Aorta (tissue), 5 donors: ENCODE results near the gene POLN. TPM values are rescaled to one million over a fixed set of nuclear protein-coding genes. Genes with fewer than 3 reads are reported as not detected.

Experiments used
- ATAC-seq: fragments of 200-7000 bp; cut with Tn5 transposase; one replicate; pipeline ENCODE4 v1.9.1; 2022; ENCODE audit warnings: moderate library complexity; ENCODE audit not compliant: low FRiP score
- DNase-seq, 2 donors: peaks; one replicate each; pipeline ENCODE4 v3.0.0-alpha.2; 2020
- H3K27ac ChIP-seq, 2 donors: one replicate each; pipeline ENCODE4 v1.5.1; 2013; ENCODE audit warnings: low read length in 2 of 2, mild to moderate bottlenecking in 2 of 2, moderate library complexity in 2 of 2, control low read depth in 1 of 2, inconsistent platforms in 1 of 2, low read depth in 1 of 2
- H3K27me3 ChIP-seq, 2 donors: one replicate each; pipeline ENCODE4 v1.6.1; 2013; ENCODE audit warnings: control low read depth in 1 of 2, low read length in 1 of 2, mild to moderate bottlenecking in 1 of 2, moderate library complexity in 1 of 2; ENCODE audit not compliant: insufficient read depth in 2 of 2, control insufficient read depth in 1 of 2
- H3K36me3 ChIP-seq, 2 donors: one replicate each; pipeline ENCODE4 v1.6.1; 2013; ENCODE audit warnings: control low read depth in 1 of 2, low read length in 1 of 2, mild to moderate bottlenecking in 1 of 2; ENCODE audit not compliant: insufficient read depth in 2 of 2, control insufficient read depth in 1 of 2
- H3K4me1 ChIP-seq, 2 donors: one replicate each; pipeline ENCODE4 v1.6.1; 2013; ENCODE audit warnings: low read length in 2 of 2, control low read depth in 1 of 2, mild to moderate bottlenecking in 1 of 2, moderate library complexity in 1 of 2; ENCODE audit not compliant: insufficient read depth in 2 of 2, control insufficient read depth in 1 of 2
- H3K4me3 ChIP-seq, 2 donors: one replicate each; pipeline ENCODE4 v1.5.1; 2013; ENCODE audit warnings: low read length in 2 of 2, control low read depth in 1 of 2, mild to moderate bottlenecking in 1 of 2
- H3K9me3 ChIP-seq: one replicate; pipeline ENCODE4 v1.6.1; 2013; ENCODE audit warnings: mild to moderate bottlenecking, low read length; ENCODE audit not compliant: control insufficient read depth
- WGBS, 2 donors: extraction: QIAGEN DNeasy Blood & Tissue Kit; methylation state at CpG; one replicate each; pipeline ENCODE4 v1.1.7; 2013; 5-methylcytosine and 5-hydroxymethylcytosine counted together
- intact Hi-C, 2 donors: fragments of 100-400 bp; cut with DNase I; formaldehyde crosslinking; loops; one replicate each; pipeline versions ENCODE4 v1.14.2 to v1.15.0; 2022
- polyA plus RNA-seq, 2 donors: library from polyadenylated mRNA; stranded (reverse); fragments of 200-250 nt; gene quantifications; one replicate each; pipeline ENCODE4 v1.2.3, GENCODE V29; 2013
- total RNA-seq, 2 donors: library from RNA; stranded (reverse); fragmentation: NEBNext Ultra II Directional; extraction: Animal tissue kit (Norgen Biotek cat#: 25700); gene quantifications; one replicate each; pipeline ENCODE4 v1.2.1, GENCODE V29; 2021
- donor health status: healthy with polysubstance abuse.
- donor health status: Bipolar disorder and iron deficiency.
- donor health status: DM: no; HTN: no; CAD: no.
- donor health status: DM: no; HTN: no; CAD: no.
- donor health status: DM: yes; HTN: yes; CAD: no.

Gene POLN
- total and polyA plus RNA-seq, 4 donors: 3.2 to 7.0 (median 6.6) TPM; not detected in 1

GRCh38 chr4:2193326-2193725 lies 48.6 kb downstream of the POLN start:
- no peaks in the 10 kb centered on the region for H3K27me3 ChIP-seq
- 79 to 83% methylated on average over 7 of the region's 7 CpGs for WGBS, 2 donors
- intact Hi-C loops: no loop called here
- ATAC-seq (no peak), DNase-seq (no peak)
- no peaks in the 10 kb centered on the region for H3K36me3 ChIP-seq
- no peaks in the 10 kb centered on the region for H3K9me3 ChIP-seq
- H3K4me1 ChIP-seq: no peaks in the 10 kb centered on the region
- no peak overlapping the region for H3K4me3 ChIP-seq
- no peak overlapping the region for H3K27ac ChIP-seq

DNA sequence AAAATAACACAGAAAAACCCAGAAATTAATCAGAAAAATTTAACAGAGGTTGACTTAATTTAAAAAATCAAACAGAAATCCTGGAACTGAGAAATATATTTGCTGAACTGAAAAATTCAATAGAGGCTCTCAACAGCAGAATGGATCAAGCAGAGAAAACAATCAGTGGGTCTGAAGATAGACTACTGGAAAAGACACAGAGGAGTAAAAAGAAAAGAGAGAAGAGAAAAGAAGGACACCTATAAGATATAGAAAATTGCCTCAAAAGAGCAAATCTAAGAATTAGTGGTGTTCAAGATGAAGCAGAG lies 55.1 kb downstream of the POLN start:
- DNase-seq (no peak), ATAC-seq (no peak)
- Histone ChIP-seq H3K27me3 (no peaks in the 10 kb centered on the region), H3K4me1 (no peaks in the 10 kb centered on the region), H3K36me3 (no peaks in the 10 kb centered on the region), H3K27ac (no peak overlapping the region), H3K9me3 (peaks cover 2% of the 10 kb centered on the region), H3K4me3 (no peak overlapping the region)
- intact Hi-C loops: no loop called here

DNA sequence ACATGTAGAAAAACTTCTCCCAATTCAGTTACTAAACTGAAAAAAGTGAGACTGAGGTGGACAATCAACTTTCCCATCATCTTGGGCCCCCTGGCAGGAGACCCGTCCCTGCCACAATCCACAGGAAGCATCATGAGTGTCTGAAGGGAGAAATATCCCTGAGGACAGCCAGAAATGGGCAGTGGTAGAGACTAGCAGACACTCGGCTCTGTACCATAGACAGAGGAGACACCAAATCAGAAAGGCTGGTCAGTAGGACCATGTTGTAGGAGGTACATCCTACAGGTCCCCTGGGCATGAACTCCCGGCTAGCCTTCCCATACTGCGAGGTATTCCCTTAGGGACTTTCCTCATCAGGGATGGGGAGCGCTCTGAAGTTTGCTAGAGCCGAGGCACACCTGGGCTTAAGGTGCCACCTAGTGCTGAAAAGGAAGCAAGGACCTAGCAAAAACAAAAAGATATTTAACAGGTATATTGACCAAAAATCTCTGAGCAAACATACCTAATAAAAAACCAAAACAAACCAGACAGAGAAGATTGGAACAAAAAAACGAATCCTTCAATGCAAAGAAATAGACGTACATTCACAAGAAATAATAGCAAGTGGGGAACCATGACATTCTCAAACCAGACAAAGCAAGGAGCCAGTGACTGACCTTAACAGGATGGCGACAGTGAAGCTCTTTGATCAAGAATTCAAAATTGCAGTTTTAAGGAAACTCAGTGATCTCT lies 55.6 kb downstream of the POLN start:
- ATAC-seq (no peak), DNase-seq (no peak)
- Histone ChIP-seq H3K27me3 (no peaks in the 10 kb centered on the region), H3K27ac (no peak overlapping the region), H3K36me3 (no peaks in the 10 kb centered on the region), H3K4me1 (no peaks in the 10 kb centered on the region), H3K4me3 (no peak overlapping the region), H3K9me3 (peaks cover 2% of the 10 kb centered on the region)
- 44 to 46% methylated on average over 9 of the region's 9 CpGs for WGBS, 2 donors
- intact Hi-C loops: no loop called here

DNA sequence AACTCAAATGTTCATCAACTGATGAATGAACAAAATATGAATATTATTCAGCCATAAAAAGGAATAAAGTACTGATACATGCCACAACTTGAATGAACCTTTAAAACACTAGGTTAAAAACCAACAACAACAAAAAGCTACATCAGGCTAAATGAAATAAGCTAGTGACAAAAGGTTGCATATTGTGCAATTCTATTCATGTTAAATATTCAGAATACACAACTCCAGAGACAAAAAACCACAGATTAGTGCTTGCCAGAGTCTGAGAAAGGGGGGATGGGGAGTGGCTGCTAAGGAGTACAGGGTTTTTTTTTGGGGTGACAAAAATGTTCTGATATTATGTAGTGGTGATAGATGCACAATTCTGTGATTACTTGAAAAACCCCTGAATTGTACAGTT lies 58.5 kb downstream of the POLN start:
- Histone ChIP-seq H3K36me3 (no peaks in the 10 kb centered on the region), H3K27ac (no peak overlapping the region), H3K27me3 (no peaks in the 10 kb centered on the region), H3K4me1 (no peaks in the 10 kb centered on the region), H3K4me3 (no peak overlapping the region), H3K9me3 (peaks cover 2% of the 10 kb centered on the region)
- intact Hi-C loops: no loop called here
- no peak for DNase-seq
- ATAC-seq: no peak

- DNase-seq (no peak), ATAC-seq (no peak)
- H3K4me3 ChIP-seq: no peak overlapping the region
- H3K4me1 ChIP-seq: no peaks in the 10 kb centered on the region
- 89 to 93% methylated on average over 3 of the region's 3 CpGs for WGBS, 2 donors
- H3K27ac ChIP-seq: no peak overlapping the region
- peaks cover 2% of the 10 kb centered on the region for H3K9me3 ChIP-seq
- no peaks in the 10 kb centered on the region for H3K36me3 ChIP-seq
- intact Hi-C loops: no loop called here
- H3K27me3 ChIP-seq: no peaks in the 10 kb centered on the region
These were observed 58.9 kb downstream of the POLN start for GRCh38 chr4:2182994-2183393.

- Histone ChIP-seq H3K27me3 (no peaks in the 10 kb centered on the region), H3K4me3 (no peak overlapping the region), H3K4me1 (no peaks in the 10 kb centered on the region), H3K36me3 (no peaks in the 10 kb centered on the region), H3K27ac (no peak overlapping the region), H3K9me3 (no peaks in the 10 kb centered on the region)
- ATAC-seq: no peak
- intact Hi-C loops: no loop called here
- no peak for DNase-seq
- 95 to 100% methylated on average over 2 of the region's 2 CpGs for WGBS, 2 donors
These were observed 61.5 kb downstream of the POLN start for GRCh38 chr4:2180410-2180809.

GRCh38 chr4:2179717-2180116 lies 62.2 kb downstream of the POLN start:
- Histone ChIP-seq H3K4me3 (no peak overlapping the region), H3K27me3 (no peaks in the 10 kb centered on the region), H3K9me3 (no peaks in the 10 kb centered on the region), H3K36me3 (no peaks in the 10 kb centered on the region), H3K4me1 (no peaks in the 10 kb centered on the region), H3K27ac (no peak overlapping the region)
- no peak for DNase-seq
- 81 to 84% methylated on average over 7 of the region's 7 CpGs for WGBS, 2 donors
- ATAC-seq: no peak
- intact Hi-C loops: no loop called here

DNA sequence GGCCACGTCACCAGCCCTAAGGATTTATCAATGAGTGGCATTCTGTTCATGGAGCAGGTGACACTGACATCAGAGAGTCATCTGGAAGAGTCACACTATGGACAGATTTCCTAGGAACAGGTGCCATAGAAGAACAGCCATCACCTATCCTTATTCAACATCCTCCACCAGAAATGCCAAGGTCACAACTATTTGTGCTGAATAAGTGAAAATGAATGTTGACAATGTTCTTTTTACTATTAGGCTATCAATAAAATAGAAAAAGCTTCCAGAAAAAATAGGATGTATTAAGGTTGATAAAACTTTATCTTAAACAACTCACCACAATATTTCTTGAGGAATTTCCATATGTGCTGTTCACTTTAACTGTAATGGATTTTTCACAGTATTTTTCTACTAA lies 62.9 kb downstream of the POLN start:
- WGBS, 2 donors: 99 to 100% methylated on average over 1 of the region's 1 CpG
- no peaks in the 10 kb centered on the region for H3K27me3 ChIP-seq
- no peak overlapping the region for H3K27ac ChIP-seq
- no peaks in the 10 kb centered on the region for H3K9me3 ChIP-seq
- intact Hi-C loops: no loop called here
- ATAC-seq (no peak), DNase-seq (no peak)
- H3K4me1 ChIP-seq: no peaks in the 10 kb centered on the region
- H3K36me3 ChIP-seq: no peaks in the 10 kb centered on the region
- H3K4me3 ChIP-seq: no peak overlapping the region

GRCh38 chr4:2177443-2178093 lies 64.4 kb downstream of the POLN start:
- no peak overlapping the region for H3K27ac ChIP-seq
- no peaks in the 10 kb centered on the region for H3K9me3 ChIP-seq
- no peak for DNase-seq
- intact Hi-C loops: no loop called here
- H3K4me3 ChIP-seq: no peak overlapping the region
- ATAC-seq: no peak
- no peaks in the 10 kb centered on the region for H3K4me1 ChIP-seq
- H3K27me3 ChIP-seq: no peaks in the 10 kb centered on the region
- WGBS, 2 donors: 89 to 95% methylated on average over 4 of the region's 4 CpGs
- H3K36me3 ChIP-seq: no peaks in the 10 kb centered on the region
